HEK293 (cell line): ENCODE data around the gene CLK4.

Source experiments
- CTCF ChIA-PET: fragments of 350-600 bp; formaldehyde crosslinking; extraction: SDS; loops from one replicate; lab custom pipeline; 2021; ENCODE audit warnings: antibody characterized with exemption; lab: Yijun Ruan, JAX
- POLR2A ChIA-PET: fragments of 300-600 bp; formaldehyde crosslinking; extraction: SDS; loops from one replicate; lab custom pipeline; 2020; ENCODE audit warnings: antibody characterized with exemption, inconsistent platforms; lab: Yijun Ruan, JAX
- H3K27ac ChIP-seq: fragments of 200-500 bp; sonication (Bioruptor generic); 2 replicates; pipeline ENCODE4 v1.5.1; 2014; ENCODE audit warnings: low read depth, low read length, control low read depth, inconsistent platforms; ENCODE audit errors: extremely low read depth
- H3K36me3 ChIP-seq, 2 experiments: fragments of 200-500 bp in 1 of 2; sonication (Bioruptor generic) in 1 of 2; 1 replicate in 1 of 2; 2 replicates in 1 of 2; pipeline ENCODE4 v1.5.1; 2014 to 2017; ENCODE audit warnings: inconsistent platforms in 2 of 2, low read length in 2 of 2; ENCODE audit not compliant: control insufficient read depth in 2 of 2, insufficient read depth in 1 of 2
- H3K4me1 ChIP-seq: fragments of 200-500 bp; sonication (Bioruptor generic); 2 replicates; pipeline ENCODE4 v1.5.1; 2014; ENCODE audit warnings: mild to moderate bottlenecking, low read length, inconsistent platforms; ENCODE audit not compliant: control insufficient read depth, insufficient read depth
- H3K4me3 ChIP-seq: 2 replicates; pipeline ENCODE4 v1.5.1; 2011; ENCODE audit warnings: low read depth, mild to moderate bottlenecking, control low read depth, low read length, moderate library complexity
- H3K9me3 ChIP-seq: fragments of 200-500 bp; sonication (Bioruptor generic); 2 replicates; pipeline ENCODE4 v1.5.1; 2014; ENCODE audit warnings: low read depth, low read length, inconsistent platforms; ENCODE audit not compliant: control insufficient read depth, insufficient read depth
- BCL11B ChIP-seq: fragments of 450-650 bp; formaldehyde crosslinking; IDR thresholded peaks from 2 replicates; pipeline ENCODE4 v1.5.1; 2016; ENCODE audit warnings: low read depth, missing biosample characterization, missing genetic modification characterization
- KLF7 ChIP-seq: fragments of 450-650 bp; formaldehyde crosslinking; IDR thresholded peaks from 2 replicates; pipeline ENCODE4 v1.5.1; 2016; ENCODE audit warnings: missing biosample characterization, missing genetic modification characterization, borderline replicate concordance
- SP7 ChIP-seq: fragments of 450-650 bp; formaldehyde crosslinking; IDR thresholded peaks from 2 replicates; pipeline ENCODE4 v1.5.1; 2016; ENCODE audit warnings: missing biosample characterization, missing genetic modification characterization
- YY2 ChIP-seq: fragments of 450-650 bp; formaldehyde crosslinking; IDR thresholded peaks from 2 replicates; pipeline ENCODE4 v1.5.1; 2016; ENCODE audit warnings: missing biosample characterization, missing genetic modification characterization
- ZBTB11 ChIP-seq: fragments of 450-650 bp; formaldehyde crosslinking; conservative IDR thresholded peaks from 2 replicates; pipeline ENCODE4 v1.5.1; 2016; ENCODE audit warnings: low read depth, missing biosample characterization, missing genetic modification characterization
- ZEB2 ChIP-seq: fragments of 450-650 bp; formaldehyde crosslinking; IDR thresholded peaks from 2 replicates; pipeline ENCODE4 v1.5.1; 2016; ENCODE audit warnings: missing biosample characterization, missing genetic modification characterization
- ZFP41 ChIP-seq: fragments of 450-650 bp; formaldehyde crosslinking; IDR thresholded peaks from 2 replicates; pipeline ENCODE4 v1.5.1; 2016; ENCODE audit warnings: missing biosample characterization, missing genetic modification characterization, borderline replicate concordance
- ZNF16 ChIP-seq: fragments of 450-650 bp; formaldehyde crosslinking; IDR thresholded peaks from 2 replicates; pipeline ENCODE4 v1.5.1; 2016; ENCODE audit warnings: low read depth, missing biosample characterization, missing genetic modification characterization
- ZNF174 ChIP-seq: fragments of 450-650 bp; formaldehyde crosslinking; IDR thresholded peaks from 2 replicates; pipeline ENCODE4 v1.5.0; 2017; ENCODE audit warnings: missing biosample characterization, mild to moderate bottlenecking, missing genetic modification characterization
- ZNF202 ChIP-seq: fragments of 450-650 bp; formaldehyde crosslinking; IDR thresholded peaks from 2 replicates; pipeline ENCODE4 v1.5.1; 2016; ENCODE audit warnings: missing biosample characterization, missing genetic modification characterization, borderline replicate concordance
- ZNF214 ChIP-seq: fragments of 450-650 bp; formaldehyde crosslinking; IDR thresholded peaks from 2 replicates; pipeline ENCODE4 v1.5.1; 2017; ENCODE audit warnings: missing biosample characterization, mild to moderate bottlenecking, missing genetic modification characterization, borderline replicate concordance
- ZNF24 ChIP-seq: fragments of 450-650 bp; formaldehyde crosslinking; IDR thresholded peaks from 2 replicates; pipeline ENCODE4 v1.5.1; 2016; ENCODE audit warnings: missing biosample characterization, missing genetic modification characterization
- ZNF266 ChIP-seq: fragments of 450-650 bp; formaldehyde crosslinking; IDR thresholded peaks from 2 replicates; pipeline ENCODE4 v1.5.1; 2016; ENCODE audit warnings: missing biosample characterization, missing genetic modification characterization, low read depth
- ZNF362 ChIP-seq: fragments of 450-650 bp; formaldehyde crosslinking; IDR thresholded peaks from 2 replicates; pipeline ENCODE4 v1.5.1; 2016; ENCODE audit warnings: missing biosample characterization, missing genetic modification characterization
- ZNF391 ChIP-seq: fragments of 450-650 bp; formaldehyde crosslinking; IDR thresholded peaks from 2 replicates; pipeline ENCODE4 v1.5.1; 2016; ENCODE audit warnings: low read depth, missing biosample characterization, missing genetic modification characterization, borderline replicate concordance
- ZNF514 ChIP-seq: fragments of 450-650 bp; formaldehyde crosslinking; IDR thresholded peaks from 2 replicates; pipeline ENCODE4 v1.5.1; 2016; ENCODE audit warnings: missing biosample characterization, missing genetic modification characterization
- ZNF548 ChIP-seq: fragments of 450-650 bp; formaldehyde crosslinking; IDR thresholded peaks from 2 replicates; pipeline ENCODE4 v1.5.1; 2016; ENCODE audit warnings: missing biosample characterization, missing genetic modification characterization
- ZNF555 ChIP-seq: fragments of 450-650 bp; formaldehyde crosslinking; conservative IDR thresholded peaks from 2 replicates; pipeline ENCODE4 v1.5.1; 2017; ENCODE audit warnings: missing biosample characterization, mild to moderate bottlenecking, missing genetic modification characterization, inconsistent platforms
- ZNF585B ChIP-seq: fragments of 450-650 bp; formaldehyde crosslinking; IDR thresholded peaks from 2 replicates; pipeline ENCODE4 v1.5.1; 2016; ENCODE audit warnings: missing biosample characterization, missing genetic modification characterization
- ZNF76 ChIP-seq: fragments of 450-650 bp; formaldehyde crosslinking; IDR thresholded peaks from 2 replicates; pipeline ENCODE4; 2016; ENCODE audit warnings: low read depth, missing biosample characterization, missing genetic modification characterization, borderline replicate concordance
- ZNF785 ChIP-seq: fragments of 450-650 bp; formaldehyde crosslinking; IDR thresholded peaks from 2 replicates; pipeline ENCODE4 v1.5.1; 2016; ENCODE audit warnings: missing biosample characterization, missing genetic modification characterization
- ZSCAN16 ChIP-seq: fragments of 450-650 bp; formaldehyde crosslinking; IDR thresholded peaks from 2 replicates; pipeline ENCODE4 v1.5.1; 2016; ENCODE audit warnings: missing biosample characterization, missing genetic modification characterization
- ZSCAN23 ChIP-seq: fragments of 450-650 bp; formaldehyde crosslinking; IDR thresholded peaks from 2 replicates; pipeline ENCODE4 v1.5.1; 2016; ENCODE audit warnings: missing biosample characterization, missing genetic modification characterization
- TF ChIP-seq, protein P1 (sequence below): fragments of 450-650 bp; formaldehyde crosslinking; IDR thresholded peaks from 2 replicates; pipeline ENCODE4 v1.5.1; 2016; ENCODE audit warnings: missing biosample characterization, missing genetic modification characterization
- TF ChIP-seq, protein P2 (sequence below): fragments of 450-650 bp; formaldehyde crosslinking; IDR thresholded peaks from 2 replicates; pipeline ENCODE4 v1.5.1; 2016; ENCODE audit warnings: missing biosample characterization, missing genetic modification characterization

Gene CLK4

GRCh38 chr5:178555005-178555404 is 71.8 kb downstream of the CLK4 start:
- no peaks in the 10 kb centered on the region for H3K9me3 ChIP-seq
- POLR2A ChIA-PET = no interaction called here
- CTCF ChIA-PET = interaction anchor here (0.8 to 1.4 kb wide), 2 partner anchors 94 to 274 kb away, joined by 4 read pairs; no protein-coding TSS in a partner anchor
- TF ChIP-seq YY2 (tag by site-specific recombination) (no peak), ZNF266 (tag by site-specific recombination) (no peak), ZFP41 (tag by site-specific recombination) (no peak)
- TF ChIP-seq, all 188 proteins: peak for 0
- H3K4me3 ChIP-seq = no peak overlapping the region
- no peaks in the 10 kb centered on the region for H3K4me1 ChIP-seq
- no peak overlapping the region for H3K27ac ChIP-seq
- no peaks in the 10 kb centered on the region for H3K36me3 ChIP-seq

DNA sequence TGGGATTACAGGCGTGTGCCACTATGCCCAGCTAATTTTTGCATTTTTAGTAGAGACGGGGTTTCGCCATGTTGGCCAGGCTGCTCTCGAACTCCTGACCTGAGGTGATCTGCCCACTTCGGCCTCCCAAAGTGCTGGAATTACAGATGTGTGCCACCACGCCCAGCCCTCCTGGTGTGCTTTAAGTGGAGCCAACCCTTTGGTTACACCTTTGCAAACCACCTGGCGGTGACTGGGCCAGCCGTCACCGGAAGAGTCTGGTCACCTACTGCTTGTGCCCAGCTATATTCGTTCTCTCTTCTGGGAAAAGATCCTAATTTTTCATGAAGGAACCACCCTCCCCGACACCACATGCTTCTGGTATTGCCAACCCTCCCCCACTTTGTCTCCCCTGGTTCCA is 72.5 kb downstream of the CLK4 start:
- H3K4me1 ChIP-seq = no peaks in the 10 kb centered on the region
- H3K36me3 ChIP-seq = no peaks in the 10 kb centered on the region
- H3K27ac ChIP-seq = no peak overlapping the region
- TF ChIP-seq ZNF202 (tag by site-specific recombination) (no peak), KLF7 (tag by site-specific recombination) (no peak), ZNF785 (tag by site-specific recombination) (no peak), ZNF585B (tag by site-specific recombination) (no peak), SP7 (tag by site-specific recombination) (no peak), ZNF16 (tag by site-specific recombination) (no peak), ZNF76 (tag by site-specific recombination) (no peak), ZNF548 (tag by site-specific recombination) (no peak), ZNF214 (tag by site-specific recombination) (no peak), ZNF362 (tag by site-specific recombination) (no peak), ZNF391 (tag by site-specific recombination) (no peak), ZNF555 (no peak), BCL11B (tag by site-specific recombination) (no peak), ZEB2 (no peak)
- TF ChIP-seq, protein P1, sequence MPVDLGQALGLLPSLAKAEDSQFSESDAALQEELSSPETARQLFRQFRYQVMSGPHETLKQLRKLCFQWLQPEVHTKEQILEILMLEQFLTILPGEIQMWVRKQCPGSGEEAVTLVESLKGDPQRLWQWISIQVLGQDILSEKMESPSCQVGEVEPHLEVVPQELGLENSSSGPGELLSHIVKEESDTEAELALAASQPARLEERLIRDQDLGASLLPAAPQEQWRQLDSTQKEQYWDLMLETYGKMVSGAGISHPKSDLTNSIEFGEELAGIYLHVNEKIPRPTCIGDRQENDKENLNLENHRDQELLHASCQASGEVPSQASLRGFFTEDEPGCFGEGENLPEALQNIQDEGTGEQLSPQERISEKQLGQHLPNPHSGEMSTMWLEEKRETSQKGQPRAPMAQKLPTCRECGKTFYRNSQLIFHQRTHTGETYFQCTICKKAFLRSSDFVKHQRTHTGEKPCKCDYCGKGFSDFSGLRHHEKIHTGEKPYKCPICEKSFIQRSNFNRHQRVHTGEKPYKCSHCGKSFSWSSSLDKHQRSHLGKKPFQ = no peak
- TF ChIP-seq, protein P2, sequence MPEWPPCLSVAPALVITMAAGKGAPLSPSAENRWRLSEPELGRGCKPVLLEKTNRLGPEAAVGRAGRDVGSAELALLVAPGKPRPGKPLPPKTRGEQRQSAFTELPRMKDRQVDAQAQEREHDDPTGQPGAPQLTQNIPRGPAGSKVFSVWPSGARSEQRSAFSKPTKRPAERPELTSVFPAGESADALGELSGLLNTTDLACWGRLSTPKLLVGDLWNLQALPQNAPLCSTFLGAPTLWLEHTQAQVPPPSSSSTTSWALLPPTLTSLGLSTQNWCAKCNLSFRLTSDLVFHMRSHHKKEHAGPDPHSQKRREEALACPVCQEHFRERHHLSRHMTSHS (tag by site-specific recombination) = no peak
- H3K9me3 ChIP-seq = no peaks in the 10 kb centered on the region
- ChIA-PET POLR2A (no interaction called here), CTCF (interaction anchor here (1.4 kb wide), 1 partner anchor 274 kb away, joined by 4 read pairs; no protein-coding TSS in a partner anchor)
- no peak overlapping the region for H3K4me3 ChIP-seq

DNA sequence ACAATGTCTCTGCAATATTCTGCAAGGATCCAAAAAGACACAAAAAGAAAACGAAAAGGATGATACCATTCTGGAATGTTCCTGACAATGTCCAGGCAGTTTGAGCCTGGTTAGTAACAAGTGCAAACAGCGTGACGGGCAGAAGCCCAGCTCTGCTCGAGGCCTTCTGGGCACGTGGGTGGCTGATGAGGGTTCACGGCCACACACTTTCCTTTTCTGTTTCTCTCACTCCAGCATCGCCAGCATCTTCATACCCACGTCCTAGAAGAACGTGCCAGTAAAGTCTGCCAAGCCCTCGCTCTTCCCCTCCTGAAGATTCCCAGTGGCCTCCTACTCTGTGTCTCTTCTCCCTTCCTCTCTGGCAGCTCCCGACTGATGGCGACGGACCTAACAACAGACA is 73.3 kb downstream of the CLK4 start:
- H3K27ac ChIP-seq = no peak overlapping the region
- ChIA-PET POLR2A (no interaction called here), CTCF (interaction anchor here (0.5 kb wide), 1 partner anchor 941 kb away, joined by 3 read pairs; no protein-coding TSS in a partner anchor)
- H3K4me3 ChIP-seq = no peak overlapping the region
- H3K9me3 ChIP-seq = no peaks in the 10 kb centered on the region
- H3K4me1 ChIP-seq = no peaks in the 10 kb centered on the region
- H3K36me3 ChIP-seq = no peaks in the 10 kb centered on the region
- TF ChIP-seq ZNF174 (no peak), ZSCAN16 (tag by site-specific recombination) (no peak), ZNF514 (tag by site-specific recombination) (no peak), ZSCAN23 (tag by site-specific recombination) (no peak), ZNF24 (tag by site-specific recombination) (no peak), ZBTB11 (tag by site-specific recombination) (no peak)
